Measurements from ENCODE around the gene PVALEF.

The PVALEF gene

GRCh38 chr17:81186203-81186602 is 20.9 kb downstream of the PVALEF start:
- DNase-seq: no peak

GRCh38 chr17:81187120-81187519 is 21.8 kb downstream of the PVALEF start:
- no peak for DNase-seq

- DNase-seq: no peak
These were observed 22.5 kb downstream of the PVALEF start for GRCh38 chr17:81187586-81188490.

GRCh38 chr17:81188491-81188840 is 23.2 kb downstream of the PVALEF start:
- DNase-seq: no peak

- DNase-seq: no peak
These were observed 23.7 kb downstream of the PVALEF start for GRCh38 chr17:81189016-81189415.

- DNase-seq: no peak
These were observed 24.6 kb downstream of the PVALEF start for GRCh38 chr17:81189670-81190530.

GRCh38 chr17:81190591-81190990 is 25.3 kb downstream of the PVALEF start:
- no peak for DNase-seq

GRCh38 chr17:81191116-81191515 is 25.8 kb downstream of the PVALEF start:
- DNase-seq: no peak

- DNase-seq: no peak
These were observed 26.3 kb downstream of the PVALEF start for GRCh38 chr17:81191646-81192045.

GRCh38 chr17:81192386-81193050 is 27.2 kb downstream of the PVALEF start:
- no peak for DNase-seq

- DNase-seq: no peak
These were observed 27.7 kb downstream of the PVALEF start for GRCh38 chr17:81193051-81193410.

- no peak for DNase-seq
These were observed 28.3 kb downstream of the PVALEF start for GRCh38 chr17:81193470-81194224.

GRCh38 chr17:81194225-81194760 is 29.0 kb downstream of the PVALEF start:
- DNase-seq: no peak

- no peak for DNase-seq
These were observed 29.9 kb downstream of the PVALEF start for GRCh38 chr17:81194941-81195901.

GRCh38 chr17:81195941-81196495 is 30.7 kb downstream of the PVALEF start:
- no peak for DNase-seq

- DNase-seq: no peak
These were observed 31.4 kb downstream of the PVALEF start for GRCh38 chr17:81196505-81197408.

GRCh38 chr17:81197409-81197795 is 32.1 kb downstream of the PVALEF start:
- DNase-seq: no peak

- no peak for DNase-seq
These were observed 32.7 kb downstream of the PVALEF start for GRCh38 chr17:81197831-81198490.

GRCh38 chr17:81198826-81199481 is 33.6 kb downstream of the PVALEF start:
- no peak for DNase-seq
